ENCODE data around the gene GREM1.

GREM1 gene

DNA sequence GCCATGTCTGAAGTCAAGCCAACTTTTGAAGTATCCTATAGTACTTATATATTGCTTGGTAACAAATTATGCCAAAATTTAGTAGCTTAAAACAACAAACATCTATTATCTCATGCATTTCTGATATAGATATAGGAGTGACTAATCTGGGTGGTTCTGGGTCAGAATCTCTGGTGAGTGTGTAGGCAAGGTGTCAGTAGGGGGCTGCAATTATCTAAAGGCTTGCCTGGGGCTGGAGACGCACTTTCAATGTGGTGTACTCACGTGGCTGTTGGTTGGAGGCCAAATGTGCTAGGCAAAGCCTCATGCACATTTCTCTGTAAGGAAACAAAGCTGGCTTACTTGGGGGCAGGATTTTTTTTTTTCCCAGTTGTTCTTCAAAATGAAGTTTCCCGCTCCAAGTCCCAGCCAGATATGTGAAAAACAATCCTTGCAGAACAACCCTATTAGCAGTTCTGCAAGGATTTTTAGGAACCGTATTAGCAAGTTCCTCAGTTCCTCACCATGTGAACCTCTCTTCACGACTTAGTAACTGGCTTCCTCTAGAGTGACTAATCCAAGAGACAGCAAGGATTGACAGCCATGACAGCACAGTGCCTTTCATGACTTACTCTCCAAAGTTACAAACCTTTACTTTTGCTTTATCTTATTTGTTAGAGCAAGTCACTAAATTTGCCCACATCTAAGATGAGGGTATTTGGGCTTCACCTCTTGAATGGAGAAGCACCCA is 25.8 kb downstream of the GREM1 start:
- DNase-seq = no peak
- Histone ChIP-seq H3K9me3 (ENCODE audit: insufficient read depth, low read length, severe bottlenecking) (no peaks in the 10 kb centered on the region), H3K4me2 (ENCODE audit: insufficient read depth, low read length) (no peak overlapping the region), H2AFZ (ENCODE audit: low read depth, low read length) (no peak overlapping the region), H3K9ac (ENCODE audit: low read depth, low read length) (no peak overlapping the region), H3K27me3 (ENCODE audit: insufficient read depth, low read length, poor library complexity) (no peaks in the 10 kb centered on the region), H3K4me3 (ENCODE audit: low read depth in 1 of 2, low read length in 2 of 2) (no peak overlapping the region), H3K4me1 (ENCODE audit: insufficient read depth, low read length) (no peaks in the 10 kb centered on the region), H4K20me1 (ENCODE audit: insufficient read depth, low read length) (no peaks in the 10 kb centered on the region), H3K36me3 (ENCODE audit: insufficient read depth, low read length) (no peaks in the 10 kb centered on the region), H3K79me2 (ENCODE audit: insufficient read depth, low read length) (no peaks in the 10 kb centered on the region), H3K27ac (ENCODE audit: low read length) (no peak overlapping the region)
- TF ChIP-seq, protein P1, sequence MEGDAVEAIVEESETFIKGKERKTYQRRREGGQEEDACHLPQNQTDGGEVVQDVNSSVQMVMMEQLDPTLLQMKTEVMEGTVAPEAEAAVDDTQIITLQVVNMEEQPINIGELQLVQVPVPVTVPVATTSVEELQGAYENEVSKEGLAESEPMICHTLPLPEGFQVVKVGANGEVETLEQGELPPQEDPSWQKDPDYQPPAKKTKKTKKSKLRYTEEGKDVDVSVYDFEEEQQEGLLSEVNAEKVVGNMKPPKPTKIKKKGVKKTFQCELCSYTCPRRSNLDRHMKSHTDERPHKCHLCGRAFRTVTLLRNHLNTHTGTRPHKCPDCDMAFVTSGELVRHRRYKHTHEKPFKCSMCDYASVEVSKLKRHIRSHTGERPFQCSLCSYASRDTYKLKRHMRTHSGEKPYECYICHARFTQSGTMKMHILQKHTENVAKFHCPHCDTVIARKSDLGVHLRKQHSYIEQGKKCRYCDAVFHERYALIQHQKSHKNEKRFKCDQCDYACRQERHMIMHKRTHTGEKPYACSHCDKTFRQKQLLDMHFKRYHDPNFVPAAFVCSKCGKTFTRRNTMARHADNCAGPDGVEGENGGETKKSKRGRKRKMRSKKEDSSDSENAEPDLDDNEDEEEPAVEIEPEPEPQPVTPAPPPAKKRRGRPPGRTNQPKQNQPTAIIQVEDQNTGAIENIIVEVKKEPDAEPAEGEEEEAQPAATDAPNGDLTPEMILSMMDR (IDR thresholded peaks at IDR 0.05; ENCODE audit: borderline replicate concordance, extremely low read depth, low read length, poor library complexity, severe bottlenecking) = no peak
- no peak for TF ChIP-seq EZH2 (IDR thresholded peaks at IDR 0.05; ENCODE audit: borderline replicate concordance, low read depth, low read length, severe bottlenecking)
- no peak for ATAC-seq (ENCODE audit: insufficient read depth, low read depth)

DNA sequence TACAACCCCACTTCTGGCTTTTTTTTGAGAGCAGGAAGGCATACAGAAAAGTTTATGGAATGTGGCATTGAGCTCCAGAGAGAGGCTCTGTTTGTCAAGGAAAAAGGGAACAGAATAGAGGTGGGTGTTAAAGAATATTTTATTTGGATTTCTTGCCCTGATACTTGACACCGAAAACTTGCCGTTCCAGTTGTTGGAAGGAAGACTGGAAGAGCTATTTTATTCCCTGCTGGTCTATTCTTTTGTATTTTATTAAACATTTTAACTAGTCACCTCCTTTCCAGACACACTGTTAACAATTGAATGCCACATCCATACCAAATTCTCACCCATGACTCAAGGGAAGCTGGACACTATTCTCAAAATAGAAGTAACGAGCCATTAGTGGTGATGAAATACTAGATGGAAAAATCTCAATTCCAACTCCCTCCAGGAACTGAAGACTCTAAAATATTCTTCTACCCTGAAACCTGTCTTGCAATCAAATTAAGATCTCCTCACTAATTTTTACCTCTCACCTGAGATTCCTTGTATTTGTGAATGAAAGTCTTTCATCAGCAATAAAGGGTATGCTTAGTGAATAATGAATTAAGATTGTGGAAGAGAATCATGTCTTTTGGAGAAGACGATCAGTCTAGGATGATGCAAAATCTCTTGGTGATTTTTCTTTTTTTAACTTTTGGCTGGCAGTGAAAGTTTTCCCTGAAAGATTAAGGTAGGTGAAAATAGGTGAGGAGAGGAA is 28.5 kb downstream of the GREM1 start:
- no peak overlapping the region for H3K4me3 ChIP-seq (ENCODE audit: low read depth in 1 of 2, low read length in 2 of 2)
- no peak overlapping the region for H3K27ac ChIP-seq (ENCODE audit: low read length)
- no peak for TF ChIP-seq EZH2 (IDR thresholded peaks at IDR 0.05; ENCODE audit: borderline replicate concordance, low read depth, low read length, severe bottlenecking)
- TF ChIP-seq, protein P1 (IDR thresholded peaks at IDR 0.05; ENCODE audit: borderline replicate concordance, extremely low read depth, low read length, poor library complexity, severe bottlenecking) = no peak
- no peak overlapping the region for H3K9ac ChIP-seq (ENCODE audit: low read depth, low read length)
- ATAC-seq (ENCODE audit: insufficient read depth, low read depth) (no peak), DNase-seq (no peak)
- H3K9me3 ChIP-seq (ENCODE audit: insufficient read depth, low read length, severe bottlenecking) = no peaks in the 10 kb centered on the region
- no peaks in the 10 kb centered on the region for H3K4me1 ChIP-seq (ENCODE audit: insufficient read depth, low read length)
- H3K79me2 ChIP-seq (ENCODE audit: insufficient read depth, low read length) = no peaks in the 10 kb centered on the region
- H3K36me3 ChIP-seq (ENCODE audit: insufficient read depth, low read length) = no peaks in the 10 kb centered on the region
- H3K27me3 ChIP-seq (ENCODE audit: insufficient read depth, low read length, poor library complexity) = no peaks in the 10 kb centered on the region
- H4K20me1 ChIP-seq (ENCODE audit: insufficient read depth, low read length) = no peaks in the 10 kb centered on the region
- H2AFZ ChIP-seq (ENCODE audit: low read depth, low read length) = no peak overlapping the region
- H3K4me2 ChIP-seq (ENCODE audit: insufficient read depth, low read length) = no peak overlapping the region

DNA sequence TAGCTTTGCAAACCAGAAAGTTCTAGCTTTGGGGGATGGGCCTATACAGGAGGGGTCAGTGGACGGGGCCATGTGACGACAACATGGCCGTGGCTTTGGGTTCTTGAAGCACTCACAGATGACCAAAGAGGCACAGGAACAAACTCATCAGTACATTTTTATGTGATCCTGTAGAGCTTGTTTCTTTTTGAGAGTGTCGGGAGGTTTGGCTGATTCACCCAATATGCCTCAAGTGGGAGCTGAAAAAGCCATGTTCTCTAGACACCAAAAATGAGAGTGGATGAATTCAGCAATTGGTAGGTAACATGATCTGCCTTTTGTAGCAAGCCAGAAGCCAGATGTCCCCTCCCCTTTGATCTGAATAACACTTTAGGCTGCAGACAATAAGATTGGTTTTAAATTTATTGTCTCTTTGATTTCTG is 30.1 kb downstream of the GREM1 start:
- no peak for DNase-seq
- no peaks in the 10 kb centered on the region for H4K20me1 ChIP-seq (ENCODE audit: insufficient read depth, low read length)

More for the DNA sequence above, 30.1 kb downstream of the GREM1 start:
- Histone ChIP-seq H3K79me2 (ENCODE audit: insufficient read depth, low read length) (no peaks in the 10 kb centered on the region), H3K36me3 (ENCODE audit: insufficient read depth, low read length) (no peaks in the 10 kb centered on the region), H2AFZ (ENCODE audit: low read depth, low read length) (no peak overlapping the region), H3K27ac (ENCODE audit: low read length) (no peak overlapping the region), H3K4me1 (ENCODE audit: insufficient read depth, low read length) (no peaks in the 10 kb centered on the region), H3K9ac (ENCODE audit: low read depth, low read length) (no peak overlapping the region), H3K9me3 (ENCODE audit: insufficient read depth, low read length, severe bottlenecking) (no peaks in the 10 kb centered on the region), H3K27me3 (ENCODE audit: insufficient read depth, low read length, poor library complexity) (no peaks in the 10 kb centered on the region), H3K4me3 (ENCODE audit: low read depth in 1 of 2, low read length in 2 of 2) (no peak overlapping the region), H3K4me2 (ENCODE audit: insufficient read depth, low read length) (no peak overlapping the region)
- no peak for ATAC-seq (ENCODE audit: insufficient read depth, low read depth)
- TF ChIP-seq EZH2 (IDR thresholded peaks at IDR 0.05; ENCODE audit: borderline replicate concordance, low read depth, low read length, severe bottlenecking) = no peak
- TF ChIP-seq, protein P1 (IDR thresholded peaks at IDR 0.05; ENCODE audit: borderline replicate concordance, extremely low read depth, low read length, poor library complexity, severe bottlenecking) = no peak
